ENCODE measurements around the gene SRP72.

- no peak for TF ChIP-seq ZFP36 (IDR thresholded peaks at IDR 0.05; ENCODE audit: borderline replicate concordance, partially characterized antibody)
- TF ChIP-seq EP300 (IDR thresholded peaks at IDR 0.05): no peak
Measured at GRCh38 chr4:56427179-56427578, 40.2 kb upstream of the SRP72 start.

All from A549 (cell line).